Cerebellar cortex (tissue), 1 donor: ENCODE measurements around the gene SOAT1.
"Not testable (repeated sequence)": the region's sequence is repeated elsewhere in the genome, so short reads cannot be mapped to it uniquely, and the experiment has no call there.

Experiments
- DNase-seq: peaks from one replicate; pipeline ENCODE4 v3.0.0-alpha.2; 2015; ENCODE audit warnings: low spot score

SOAT1 gene

DNA sequence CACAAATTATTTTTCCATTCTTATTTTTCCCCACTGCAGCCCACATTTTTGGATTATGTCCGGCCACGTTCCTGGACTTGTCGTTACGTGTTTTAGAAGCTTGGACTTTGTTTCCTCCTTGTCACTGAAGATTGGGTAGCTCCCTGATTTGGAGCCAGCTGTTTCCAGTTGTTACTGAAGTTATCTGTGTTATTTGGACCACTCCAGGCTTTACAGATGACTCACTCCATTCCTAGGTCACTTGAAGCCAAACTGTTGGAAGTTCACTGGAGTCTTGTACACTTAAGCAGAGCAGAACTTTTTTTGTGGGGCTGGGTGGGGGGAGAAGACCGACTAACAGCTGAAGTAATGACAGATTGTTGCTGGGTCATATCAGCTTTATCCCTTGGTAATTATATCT, 59.9 kb downstream of the SOAT1 start:
- no peak for DNase-seq

DNA sequence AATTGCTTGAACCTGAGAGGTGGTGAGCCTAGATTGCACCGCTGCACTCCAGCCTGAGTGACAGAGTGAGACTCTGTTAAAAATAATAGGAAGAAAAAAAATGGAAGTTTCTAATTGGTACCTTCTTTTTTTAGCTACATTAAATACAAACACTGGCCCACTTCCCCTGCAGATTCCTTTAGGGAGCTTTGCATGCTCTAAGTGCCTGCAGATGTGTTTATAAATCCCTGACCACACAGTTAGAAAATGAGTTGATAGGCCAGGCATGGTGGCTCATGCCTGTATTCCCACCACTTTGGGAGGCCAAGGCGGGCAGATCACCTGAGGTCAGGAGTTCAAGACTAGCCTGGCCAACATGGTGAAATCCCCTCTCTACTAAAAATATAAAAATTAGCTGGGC, 68.0 kb downstream of the SOAT1 start:
- DNase-seq, result not testable (repeated sequence)

DNA sequence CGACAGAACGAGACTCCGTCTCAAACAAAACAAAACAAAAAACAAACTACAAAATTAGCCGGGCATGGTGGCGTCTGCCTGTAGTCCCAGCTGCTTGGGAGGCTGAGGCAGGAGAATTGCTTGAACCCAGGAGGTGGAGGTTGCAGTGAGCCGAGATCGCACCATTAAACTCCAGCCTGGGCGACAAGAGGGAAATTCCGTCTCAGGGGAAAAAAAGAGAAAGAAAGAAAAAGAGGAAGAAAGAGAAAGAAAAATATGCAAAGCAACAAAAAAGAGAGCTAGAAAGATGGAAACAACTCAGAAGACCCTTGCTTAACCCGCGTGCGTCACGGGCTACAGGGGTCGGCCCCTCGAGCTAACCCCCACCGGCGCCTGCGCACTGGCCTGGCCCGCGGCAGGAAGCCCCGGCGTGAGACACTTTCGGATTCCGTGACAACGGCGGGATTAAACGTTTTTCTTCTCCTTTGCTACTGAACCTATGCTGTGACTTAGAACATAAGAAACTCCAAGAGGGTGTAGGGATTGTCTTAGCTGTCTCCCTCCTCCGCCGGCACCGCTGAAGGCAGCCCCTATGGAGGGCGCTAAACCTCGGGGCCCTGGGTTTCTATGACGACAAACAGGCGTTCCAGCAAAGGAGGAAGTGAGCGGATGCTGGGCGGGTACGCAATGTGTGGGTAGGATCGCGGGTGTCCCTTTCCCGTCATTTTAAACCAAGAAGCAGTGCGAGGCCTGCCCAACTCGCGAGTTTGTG, 71.9 kb downstream of the SOAT1 start, which contains the start of gene AXDND1:
Gene AXDND1 (plus strand): TSS at position 630 of the 751 bp plus-strand sequence. CDS start 539 bp downstream, outside the sequence.
- DNase-seq, result peak; percentile 82

DNA sequence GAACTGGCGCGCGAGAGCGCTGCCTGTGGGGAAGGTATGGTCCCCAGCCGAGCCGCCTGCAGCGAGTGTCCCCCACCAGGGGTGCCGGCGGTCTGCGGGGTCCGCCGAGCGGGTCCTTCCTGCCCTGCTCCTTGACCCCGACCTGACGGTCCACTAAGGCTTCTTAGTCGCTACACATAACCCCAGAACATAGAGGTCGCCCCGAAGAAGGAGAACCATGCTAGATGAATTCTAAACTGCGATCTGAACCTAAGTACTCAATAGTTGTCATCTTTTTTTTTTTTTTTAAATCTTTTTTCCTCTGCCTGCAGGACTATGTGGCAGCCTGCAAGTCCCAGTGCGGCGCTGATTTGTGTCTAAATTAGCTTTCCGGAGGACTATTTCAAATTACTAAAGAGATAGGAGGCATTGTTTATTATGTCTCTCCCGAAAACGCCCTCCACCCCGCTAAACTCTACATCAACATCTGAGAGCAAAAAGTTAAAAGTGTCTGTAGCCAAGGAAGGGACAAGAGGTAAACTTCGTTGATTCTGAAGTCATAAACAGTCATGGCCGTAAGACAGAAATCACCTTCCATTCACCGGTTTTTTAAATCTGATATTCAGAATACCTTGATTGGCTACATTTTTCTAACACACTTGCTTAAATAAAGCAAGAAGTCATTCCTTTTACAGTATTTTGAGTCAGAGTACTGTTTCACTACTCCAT, 72.7 kb downstream of the SOAT1 start:
- peak; percentile 18 for DNase-seq

DNA sequence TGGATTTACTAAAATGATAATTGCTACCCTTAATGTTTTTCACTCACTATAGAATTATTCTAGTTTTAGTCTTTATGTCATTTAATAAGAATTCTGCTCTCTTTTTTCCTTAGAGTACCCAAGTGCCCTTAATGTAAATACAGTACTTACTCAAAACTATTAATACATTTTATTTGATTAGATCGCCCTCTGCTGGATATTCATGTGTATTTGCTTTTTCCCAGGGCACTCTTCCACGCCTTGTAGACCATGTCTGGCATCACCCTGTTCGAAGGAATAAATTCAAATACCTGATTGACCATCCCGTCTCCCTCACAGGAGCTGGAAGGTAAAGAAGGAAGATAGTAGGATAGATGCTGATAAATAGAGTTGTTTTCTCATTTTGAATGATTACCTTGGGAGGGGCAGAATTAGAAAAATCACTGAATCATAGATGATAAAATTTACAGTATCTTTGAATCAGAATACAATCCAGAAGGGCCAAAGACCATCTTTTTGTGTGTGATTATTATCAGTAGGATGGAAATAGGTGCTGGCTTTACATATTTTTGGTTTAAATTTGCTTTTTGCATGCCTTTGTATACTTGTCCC, 76.2 kb downstream of the SOAT1 start:
- DNase-seq, result peak; percentile 80

DNA sequence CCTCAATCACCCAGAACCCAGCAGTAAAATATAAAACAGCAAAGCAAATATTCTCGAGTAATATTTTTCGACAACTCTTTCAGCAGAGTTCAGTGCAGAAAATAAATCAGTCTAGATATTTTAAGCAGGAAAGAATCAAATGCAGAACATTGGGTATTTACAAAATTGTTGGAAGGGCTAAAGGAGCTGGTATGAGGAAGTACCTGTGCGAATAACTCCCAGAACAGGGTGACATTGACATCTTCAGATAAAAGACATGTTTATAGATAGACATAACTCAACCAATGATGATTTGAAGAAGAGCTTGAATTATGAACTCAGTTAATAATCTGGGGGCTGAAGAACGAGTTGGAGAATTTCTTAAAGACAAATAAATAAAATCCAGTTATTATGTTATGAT, 78.6 kb downstream of the SOAT1 start:
- no peak for DNase-seq

DNA sequence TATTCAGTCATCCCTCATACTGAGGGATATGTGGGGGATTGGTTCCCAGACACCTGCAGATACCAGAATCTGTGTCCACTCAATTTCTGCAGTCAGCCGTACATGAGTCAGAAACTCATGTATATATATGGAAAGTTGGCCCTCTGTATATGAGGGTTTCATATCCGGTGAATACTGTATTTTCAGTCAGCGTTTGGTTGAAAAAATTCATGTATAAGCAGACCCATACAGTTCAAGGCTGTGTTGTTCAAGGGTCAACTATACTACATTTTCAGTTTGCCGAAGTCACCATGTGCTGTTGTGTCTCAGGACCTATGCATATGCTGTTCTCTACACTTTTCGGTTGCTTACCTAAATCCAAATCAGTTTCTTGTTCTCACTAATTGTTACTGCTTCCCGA, 82.6 kb downstream of the SOAT1 start:
- DNase-seq, result no peak

DNA sequence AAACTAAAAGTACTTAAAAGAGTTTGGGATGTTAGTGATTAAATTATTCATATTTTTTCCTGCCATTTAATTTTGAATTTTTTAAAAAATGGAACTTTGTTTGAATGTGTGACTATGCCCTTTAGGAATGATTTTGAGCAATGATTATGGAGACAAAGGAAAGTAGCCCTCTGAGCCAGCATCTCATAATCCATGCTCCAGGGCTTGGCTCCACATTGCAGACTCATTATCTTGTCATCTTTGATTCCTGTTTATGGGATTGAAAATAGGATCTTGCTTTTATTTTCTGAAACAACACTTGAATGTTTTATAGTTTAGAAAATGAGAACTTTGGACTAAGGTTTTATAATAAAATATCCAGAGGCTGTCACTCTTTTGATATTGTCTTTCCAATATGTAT, 86.7 kb downstream of the SOAT1 start:
- no peak for DNase-seq

DNA sequence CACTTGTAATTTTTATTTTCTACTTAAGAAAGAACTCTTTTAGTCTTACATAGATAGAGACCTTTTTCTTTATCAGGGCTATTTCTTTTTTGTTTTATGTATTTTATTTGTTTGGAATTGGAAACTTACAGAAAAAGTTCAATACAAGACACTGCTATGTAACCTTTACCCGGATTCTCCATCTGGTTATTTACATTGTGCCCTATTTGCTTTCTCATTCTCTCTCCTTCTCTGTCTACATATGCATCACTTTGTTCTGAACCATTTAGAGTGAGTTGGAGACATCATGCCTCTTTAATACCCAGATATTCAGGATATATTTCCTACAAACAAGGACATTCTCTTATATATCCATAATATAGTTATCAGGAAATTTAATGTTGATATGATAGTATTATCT, 90.4 kb downstream of the SOAT1 start:
- no peak for DNase-seq

DNA sequence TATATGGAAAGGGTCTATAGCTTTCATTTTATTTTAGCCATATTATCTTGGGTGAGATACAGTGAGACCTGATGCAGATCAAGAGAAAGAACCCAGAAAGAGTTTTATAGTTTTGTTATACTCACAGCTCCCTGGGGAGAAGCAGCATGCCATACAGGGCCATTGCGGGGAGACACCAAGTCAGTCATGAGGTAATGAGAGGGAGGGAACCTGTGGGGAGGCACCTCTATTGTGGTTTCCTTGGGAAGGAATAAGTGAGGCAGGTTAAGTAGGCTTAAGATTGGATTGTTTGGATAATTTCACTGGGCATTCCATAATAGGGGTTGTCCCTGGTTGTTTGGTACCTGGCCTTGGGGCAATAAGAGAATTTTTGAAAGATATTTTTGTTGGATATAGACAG, 91.9 kb downstream of the SOAT1 start:
- DNase-seq, result no peak

DNA sequence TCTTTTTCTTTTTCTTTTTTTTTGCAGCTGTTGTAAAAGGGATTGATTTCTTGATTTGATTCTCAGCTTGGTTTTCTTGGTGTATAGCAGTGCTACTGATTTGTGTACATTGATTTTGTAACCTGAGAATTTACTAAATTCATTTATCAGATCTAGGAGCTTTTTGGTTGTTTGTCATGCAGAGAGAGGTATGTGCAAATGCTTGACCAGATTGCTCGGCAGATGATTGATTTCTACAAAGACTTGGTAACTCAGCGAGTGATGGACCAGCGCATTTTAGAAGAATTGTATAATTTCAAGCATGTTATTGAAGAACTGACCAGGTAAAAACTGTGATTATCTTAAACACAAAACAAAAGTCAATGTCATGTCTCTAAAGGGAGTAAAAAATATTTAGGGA, 100.1 kb downstream of the SOAT1 start:
- DNase-seq, result no peak

DNA sequence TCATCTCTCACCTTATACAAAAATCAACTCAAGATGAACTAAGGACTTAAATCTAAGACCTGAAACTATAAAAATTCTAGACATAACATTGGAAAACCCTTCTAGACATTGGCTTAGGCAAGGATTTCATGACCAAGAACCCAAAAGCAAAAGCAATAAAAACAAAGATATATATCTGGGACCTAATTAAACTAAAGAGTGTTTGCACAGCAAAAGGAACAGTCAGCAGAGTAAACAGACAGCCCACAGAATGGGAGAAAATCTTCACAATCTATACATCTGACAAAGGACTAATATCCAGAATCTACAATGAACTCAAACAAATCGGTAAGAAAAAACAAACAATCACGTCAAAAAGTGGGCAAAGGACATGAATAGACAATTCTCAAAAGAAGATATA, 105.8 kb downstream of the SOAT1 start:
- not testable (repeated sequence) for DNase-seq
